ENCODE results near the gene VPS13D.

Gene VPS13D

GRCh38 chr1:12383001-12383400 lies 153.2 kb downstream of the VPS13D start:
- Histone ChIP-seq H3K9me2 (replicated peaks; ENCODE audit: insufficient read depth, low read length) (no peaks in the 10 kb centered on the region), H3K36me3 (replicated peaks; ENCODE audit: insufficient read depth, low read length) (peaks cover 4% of the 10 kb centered on the region), H3K27ac (ENCODE audit: low read length) (no peak overlapping the region), H3K27me3 (replicated peaks; ENCODE audit: insufficient read depth, low read length) (no peaks in the 10 kb centered on the region), H3K4me3 (ENCODE audit: low read length) (no peak overlapping the region), H3K4me1 (ENCODE audit: low read length) (no peaks in the 10 kb centered on the region), H3K9ac (ENCODE audit: low read length) (no peak overlapping the region), H3F3A (ENCODE audit: insufficient read depth, low read length) (no peaks in the 10 kb centered on the region), H3K79me2 (ENCODE audit: low read length) (no peaks in the 10 kb centered on the region), H2AFZ (ENCODE audit: low read length) (no peak overlapping the region), H3K9me3 (replicated peaks; ENCODE audit: insufficient read depth, low read length) (no peaks in the 10 kb centered on the region), H3K4me2 (ENCODE audit: low read depth, low read length) (no peak overlapping the region), H4K20me1 (ENCODE audit: insufficient read depth, low read length) (no peaks in the 10 kb centered on the region)
- TF ChIP-seq EZH2phosphoT487 (IDR thresholded peaks at IDR 0.05; ENCODE audit: low read length) (no peak), CTCF (IDR thresholded peaks at IDR 0.05; ENCODE audit: low read length) (no peak), EZH2 (optimal IDR thresholded peaks at IDR 0.05; ENCODE audit: low read depth, low read length) (no peak)
- DNase-seq, result no peak

DNA sequence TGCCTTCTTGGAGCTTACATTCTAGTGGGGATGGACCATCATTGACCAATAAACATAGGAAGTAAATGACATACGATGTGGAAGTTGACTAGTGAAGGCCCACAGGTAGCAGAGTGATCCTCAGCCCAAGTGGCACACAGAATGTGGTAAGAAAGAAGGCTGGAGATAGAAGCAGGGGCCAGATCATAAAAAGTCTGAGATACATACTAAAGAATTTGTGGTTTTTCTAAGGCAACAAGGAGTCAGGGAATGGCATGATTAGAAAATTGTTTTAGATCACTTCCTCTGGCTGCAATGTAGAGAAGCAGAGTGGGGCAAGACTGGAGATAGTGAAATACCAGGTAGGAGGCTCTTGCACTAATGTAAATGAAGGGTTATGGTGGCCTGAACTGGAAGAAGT lies 154.0 kb downstream of the VPS13D start:
- Histone ChIP-seq H3K4me1 (ENCODE audit: low read length) (no peaks in the 10 kb centered on the region), H3K4me2 (ENCODE audit: low read depth, low read length) (no peak overlapping the region), H3K9me3 (replicated peaks; ENCODE audit: insufficient read depth, low read length) (no peaks in the 10 kb centered on the region), H3K9ac (ENCODE audit: low read length) (no peak overlapping the region), H3K27me3 (replicated peaks; ENCODE audit: insufficient read depth, low read length) (no peaks in the 10 kb centered on the region), H3K36me3 (replicated peaks; ENCODE audit: insufficient read depth, low read length) (peaks cover 4% of the 10 kb centered on the region), H2AFZ (ENCODE audit: low read length) (no peak overlapping the region), H3K79me2 (ENCODE audit: low read length) (no peaks in the 10 kb centered on the region), H3K9me2 (replicated peaks; ENCODE audit: insufficient read depth, low read length) (no peaks in the 10 kb centered on the region), H3F3A (ENCODE audit: insufficient read depth, low read length) (no peaks in the 10 kb centered on the region), H3K4me3 (ENCODE audit: low read length) (no peak overlapping the region), H4K20me1 (ENCODE audit: insufficient read depth, low read length) (no peaks in the 10 kb centered on the region), H3K27ac (ENCODE audit: low read length) (no peak overlapping the region)
- DNase-seq, result no peak
- TF ChIP-seq EZH2 (optimal IDR thresholded peaks at IDR 0.05; ENCODE audit: low read depth, low read length) (no peak), CTCF (IDR thresholded peaks at IDR 0.05; ENCODE audit: low read length) (no peak), EZH2phosphoT487 (IDR thresholded peaks at IDR 0.05; ENCODE audit: low read length) (no peak)

GRCh38 chr1:12384836-12385456 lies 155.1 kb downstream of the VPS13D start:
- no peak overlapping the region for H3K4me2 ChIP-seq (ENCODE audit: low read depth, low read length)
- H4K20me1 ChIP-seq (ENCODE audit: insufficient read depth, low read length), result no peaks in the 10 kb centered on the region
- H3K79me2 ChIP-seq (ENCODE audit: low read length), result no peaks in the 10 kb centered on the region
- H3K27ac ChIP-seq (ENCODE audit: low read length), result no peak overlapping the region
- no peaks in the 10 kb centered on the region for H3K4me1 ChIP-seq (ENCODE audit: low read length)
- H2AFZ ChIP-seq (ENCODE audit: low read length), result no peak overlapping the region
- H3K9me2 ChIP-seq (replicated peaks; ENCODE audit: insufficient read depth, low read length), result no peaks in the 10 kb centered on the region
- no peaks in the 10 kb centered on the region for H3K9me3 ChIP-seq (replicated peaks; ENCODE audit: insufficient read depth, low read length)
- no peak for TF ChIP-seq EZH2 (optimal IDR thresholded peaks at IDR 0.05; ENCODE audit: low read depth, low read length)
- TF ChIP-seq CTCF (IDR thresholded peaks at IDR 0.05; ENCODE audit: low read length), result no peak
- TF ChIP-seq EZH2phosphoT487 (IDR thresholded peaks at IDR 0.05; ENCODE audit: low read length), result no peak
- no peak overlapping the region for H3K4me3 ChIP-seq (ENCODE audit: low read length)
- no peak overlapping the region for H3K9ac ChIP-seq (ENCODE audit: low read length)
- H3K27me3 ChIP-seq (replicated peaks; ENCODE audit: insufficient read depth, low read length), result no peaks in the 10 kb centered on the region
- H3K36me3 ChIP-seq (replicated peaks; ENCODE audit: insufficient read depth, low read length), result peaks cover 4% of the 10 kb centered on the region
- DNase-seq, result no peak
- no peaks in the 10 kb centered on the region for H3F3A ChIP-seq (ENCODE audit: insufficient read depth, low read length)
